ENCODE results near the gene ZNRF4. TPM values are rescaled to one million over a fixed set of nuclear protein-coding genes. Genes with fewer than 3 reads are reported as not detected.

ZNRF4 gene
- total and polyA plus RNA-seq, 7 experiments from 2014 or later = not detected

- peaks cover 0 to 11% (median 0%) of the 10 kb centered on the region in 11 donors for H3K9me3 Mint-ChIP-seq
- intact Hi-C loops (cut with micrococcal nuclease) = no loop called here
- CTCF ChIA-PET = no interaction called here
These were observed 1.6 kb downstream of the ZNRF4 start for GRCh38 chr19:5456841-5457200.

GRCh38 chr19:5457709-5458108 is 2.5 kb downstream of the ZNRF4 start:
- no peak for ATAC-seq
- Mint-ChIP-seq H3K27ac (no peak overlapping the region), H3K9me3 (peaks cover 0 to 15% (median 2%) of the 10 kb centered on the region in 11 donors), H3K36me3 (no peaks in the 10 kb centered on the region), H3K4me3 (no peak overlapping the region), H3K27me3 (peaks cover 0 to 23% (median 0%) of the 10 kb centered on the region in 5 donors), H3K4me1 (no peaks in the 10 kb centered on the region)
- H3K4me3 ChIP-seq (ENCODE audit: low read length) = no peak overlapping the region
- H3K27me3 ChIP-seq (ENCODE audit: control insufficient read depth in 2 of 2, insufficient read depth in 2 of 2, low read length in 2 of 2) = no peaks in the 10 kb centered on the region
- H3K4me1 ChIP-seq (ENCODE audit: control insufficient read depth in 2 of 2, insufficient read depth in 2 of 2, low read length in 2 of 2) = no peaks in the 10 kb centered on the region
- CTCF ChIA-PET = no interaction called here
- H3K9me3 ChIP-seq (ENCODE audit: control insufficient read depth in 2 of 3, low read length in 3 of 3) = peaks cover 0 to 7% (median 0%) of the 10 kb centered on the region in 3 experiments
- no peaks in the 10 kb centered on the region for H3K36me3 ChIP-seq (ENCODE audit: control insufficient read depth in 2 of 3, insufficient read depth in 3 of 3, low read length in 3 of 3)
- no peak overlapping the region for H3K27ac ChIP-seq (ENCODE audit: low read depth, low read length)
- DNase-seq = no peak
- POLR2A ChIA-PET = interaction anchor here (0.6 kb wide), 1 partner anchor 10 kb away, joined by 3 read pairs; no protein-coding TSS in a partner anchor
- intact Hi-C loops (cut with micrococcal nuclease) = no loop called here

More at GRCh38 chr19:5456841-5457200, 1.6 kb downstream of the ZNRF4 start:
- Histone ChIP-seq H3K4me3 (ENCODE audit: low read length) (no peak overlapping the region), H3K27ac (ENCODE audit: low read depth, low read length) (no peak overlapping the region), H3K9me3 (ENCODE audit: control insufficient read depth in 2 of 3, low read length in 3 of 3) (peaks cover 0 to 7% (median 0%) of the 10 kb centered on the region in 3 experiments), H3K4me1 (ENCODE audit: control insufficient read depth in 2 of 2, insufficient read depth in 2 of 2, low read length in 2 of 2) (no peaks in the 10 kb centered on the region), H3K36me3 (ENCODE audit: control insufficient read depth in 2 of 3, insufficient read depth in 3 of 3, low read length in 3 of 3) (no peaks in the 10 kb centered on the region), H3K27me3 (ENCODE audit: control insufficient read depth in 2 of 2, insufficient read depth in 2 of 2, low read length in 2 of 2) (no peaks in the 10 kb centered on the region)
- H3K4me3 Mint-ChIP-seq = no peak overlapping the region
- peaks cover 0 to 23% (median 0%) of the 10 kb centered on the region in 5 donors for H3K27me3 Mint-ChIP-seq
- H3K36me3 Mint-ChIP-seq = no peaks in the 10 kb centered on the region
- H3K4me1 Mint-ChIP-seq = no peaks in the 10 kb centered on the region
- no peak overlapping the region for H3K27ac Mint-ChIP-seq
- POLR2A ChIA-PET = no interaction called here
- ATAC-seq (no peak), DNase-seq (no peak)

GRCh38 chr19:5458420-5458819 is 3.2 kb downstream of the ZNRF4 start:
- H3K4me3 ChIP-seq (ENCODE audit: low read length) = no peak overlapping the region
- no peaks in the 10 kb centered on the region for H3K27me3 ChIP-seq (ENCODE audit: control insufficient read depth in 2 of 2, insufficient read depth in 2 of 2, low read length in 2 of 2)
- no peaks in the 10 kb centered on the region for H3K4me1 ChIP-seq (ENCODE audit: control insufficient read depth in 2 of 2, insufficient read depth in 2 of 2, low read length in 2 of 2)
- ATAC-seq = no peak
- peaks cover 0 to 1% (median 0%) of the 10 kb centered on the region in 3 experiments for H3K9me3 ChIP-seq (ENCODE audit: control insufficient read depth in 2 of 3, low read length in 3 of 3)
- ChIA-PET CTCF (no interaction called here), POLR2A (no interaction called here)
- H3K36me3 Mint-ChIP-seq = peaks cover 0 to 3% (median 0%) of the 10 kb centered on the region in 5 donors
- no peak overlapping the region for H3K4me3 Mint-ChIP-seq
- intact Hi-C loops (cut with micrococcal nuclease) = no loop called here
- DNase-seq = no peak
- peaks cover 0 to 31% (median 0%) of the 10 kb centered on the region in 5 donors for H3K27me3 Mint-ChIP-seq
- H3K27ac Mint-ChIP-seq = no peak overlapping the region
- no peaks in the 10 kb centered on the region for H3K36me3 ChIP-seq (ENCODE audit: control insufficient read depth in 2 of 3, insufficient read depth in 3 of 3, low read length in 3 of 3)
- H3K4me1 Mint-ChIP-seq = no peaks in the 10 kb centered on the region
- H3K9me3 Mint-ChIP-seq = peaks cover 0 to 17% (median 5%) of the 10 kb centered on the region in 11 donors
- no peak overlapping the region for H3K27ac ChIP-seq (ENCODE audit: low read depth, low read length)

GRCh38 chr19:5459360-5459759 is 4.1 kb downstream of the ZNRF4 start:
- Histone ChIP-seq H3K4me1 (ENCODE audit: control insufficient read depth in 2 of 2, insufficient read depth in 2 of 2, low read length in 2 of 2) (no peaks in the 10 kb centered on the region), H3K27me3 (ENCODE audit: control insufficient read depth in 2 of 2, insufficient read depth in 2 of 2, low read length in 2 of 2) (no peaks in the 10 kb centered on the region), H3K4me3 (ENCODE audit: low read length) (no peak overlapping the region), H3K9me3 (ENCODE audit: control insufficient read depth in 2 of 3, low read length in 3 of 3) (no peaks in the 10 kb centered on the region), H3K27ac (ENCODE audit: low read depth, low read length) (no peak overlapping the region), H3K36me3 (ENCODE audit: control insufficient read depth in 2 of 3, insufficient read depth in 3 of 3, low read length in 3 of 3) (no peaks in the 10 kb centered on the region)
- no peak for DNase-seq
- H3K4me3 Mint-ChIP-seq = no peak overlapping the region
- peaks cover 0 to 32% (median 6%) of the 10 kb centered on the region in 5 donors for H3K27me3 Mint-ChIP-seq
- CTCF ChIA-PET = no interaction called here
- no peaks in the 10 kb centered on the region for H3K4me1 Mint-ChIP-seq
- intact Hi-C loops (cut with micrococcal nuclease) = no loop called here
- H3K27ac Mint-ChIP-seq = no peak overlapping the region
- POLR2A ChIA-PET = no interaction called here
- peaks cover 0 to 18% (median 5%) of the 10 kb centered on the region in 11 donors for H3K9me3 Mint-ChIP-seq
- no peak for ATAC-seq
- H3K36me3 Mint-ChIP-seq = peaks cover 0 to 3% (median 0%) of the 10 kb centered on the region in 5 donors

GRCh38 chr19:5460748-5461147 is 5.5 kb downstream of the ZNRF4 start:
- CTCF ChIA-PET = no interaction called here

DNA sequence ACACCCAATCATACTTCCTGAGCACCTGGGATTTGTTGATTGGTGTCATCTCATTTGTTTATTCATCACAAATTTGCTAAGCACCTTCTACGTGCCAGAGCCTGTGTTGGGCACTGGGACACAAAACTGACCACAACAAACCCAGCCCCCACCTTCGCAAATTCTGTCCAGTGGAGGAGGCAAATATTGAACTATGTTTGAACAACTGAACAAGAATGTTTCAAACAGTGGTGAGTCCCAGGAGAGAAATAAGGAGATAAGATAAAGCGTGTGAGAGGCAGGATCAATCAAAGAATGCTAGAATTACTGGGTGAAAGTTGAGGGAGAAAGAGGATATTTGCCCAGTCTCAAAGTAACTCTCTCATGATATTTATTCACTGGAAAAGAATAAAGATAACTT is 8.7 kb downstream of the ZNRF4 start:
- intact Hi-C loops (cut with micrococcal nuclease) = no loop called here
- Mint-ChIP-seq H3K4me3 (no peak overlapping the region), H3K9me3 (peaks cover 0 to 18% (median 5%) of the 10 kb centered on the region in 11 donors), H3K36me3 (peaks cover 0 to 3% (median 0%) of the 10 kb centered on the region in 5 donors), H3K27me3 (peaks cover 0 to 33% (median 16%) of the 10 kb centered on the region in 5 donors), H3K27ac (no peak overlapping the region), H3K4me1 (no peaks in the 10 kb centered on the region)
- H3K36me3 ChIP-seq (ENCODE audit: control insufficient read depth in 2 of 3, insufficient read depth in 3 of 3, low read length in 3 of 3) = no peaks in the 10 kb centered on the region
- H3K27ac ChIP-seq (ENCODE audit: low read depth, low read length) = no peak overlapping the region
- H3K4me1 ChIP-seq (ENCODE audit: control insufficient read depth in 2 of 2, insufficient read depth in 2 of 2, low read length in 2 of 2) = no peaks in the 10 kb centered on the region
- no peak overlapping the region for H3K4me3 ChIP-seq (ENCODE audit: low read length)
- H3K9me3 ChIP-seq (ENCODE audit: control insufficient read depth in 2 of 3, low read length in 3 of 3) = no peaks in the 10 kb centered on the region
- POLR2A ChIA-PET = no interaction called here
- CTCF ChIA-PET = no interaction called here
- H3K27me3 ChIP-seq (ENCODE audit: control insufficient read depth in 2 of 2, insufficient read depth in 2 of 2, low read length in 2 of 2) = no peaks in the 10 kb centered on the region
- DNase-seq = no peak
- no peak for ATAC-seq

More at GRCh38 chr19:5460748-5461147, 5.5 kb downstream of the ZNRF4 start:
- no peak overlapping the region for H3K4me3 Mint-ChIP-seq
- no peak for DNase-seq
- no peak overlapping the region for H3K27ac Mint-ChIP-seq
- Histone ChIP-seq H3K9me3 (ENCODE audit: control insufficient read depth in 2 of 3, low read length in 3 of 3) (no peaks in the 10 kb centered on the region), H3K36me3 (ENCODE audit: control insufficient read depth in 2 of 3, insufficient read depth in 3 of 3, low read length in 3 of 3) (no peaks in the 10 kb centered on the region), H3K4me1 (ENCODE audit: control insufficient read depth in 2 of 2, insufficient read depth in 2 of 2, low read length in 2 of 2) (no peaks in the 10 kb centered on the region), H3K4me3 (ENCODE audit: low read length) (no peak overlapping the region), H3K27ac (ENCODE audit: low read depth, low read length) (no peak overlapping the region), H3K27me3 (ENCODE audit: control insufficient read depth in 2 of 2, insufficient read depth in 2 of 2, low read length in 2 of 2) (no peaks in the 10 kb centered on the region)
- no peaks in the 10 kb centered on the region for H3K4me1 Mint-ChIP-seq
- ATAC-seq = no peak
- peaks cover 0 to 32% (median 12%) of the 10 kb centered on the region in 5 donors for H3K27me3 Mint-ChIP-seq
- POLR2A ChIA-PET = no interaction called here
- peaks cover 0 to 3% (median 0%) of the 10 kb centered on the region in 5 donors for H3K36me3 Mint-ChIP-seq
- intact Hi-C loops (cut with micrococcal nuclease) = no loop called here
- peaks cover 0 to 18% (median 5%) of the 10 kb centered on the region in 11 donors for H3K9me3 Mint-ChIP-seq

- Mint-ChIP-seq H3K27ac (no peak overlapping the region), H3K27me3 (peaks cover 0 to 33% (median 16%) of the 10 kb centered on the region in 5 donors), H3K4me1 (no peaks in the 10 kb centered on the region), H3K9me3 (peaks cover 0 to 11% (median 4%) of the 10 kb centered on the region in 11 donors), H3K4me3 (no peak overlapping the region), H3K36me3 (peaks cover 0 to 3% (median 0%) of the 10 kb centered on the region in 5 donors)
- no peak overlapping the region for H3K4me3 ChIP-seq (ENCODE audit: low read length)
- H3K9me3 ChIP-seq (ENCODE audit: control insufficient read depth in 2 of 3, low read length in 3 of 3) = no peaks in the 10 kb centered on the region
- ChIA-PET CTCF (no interaction called here), POLR2A (no interaction called here)
- no peak for DNase-seq
- no peak for ATAC-seq
- intact Hi-C loops (cut with micrococcal nuclease) = no loop called here
- no peak overlapping the region for H3K27ac ChIP-seq (ENCODE audit: low read depth, low read length)
- no peaks in the 10 kb centered on the region for H3K4me1 ChIP-seq (ENCODE audit: control insufficient read depth in 2 of 2, insufficient read depth in 2 of 2, low read length in 2 of 2)
- no peaks in the 10 kb centered on the region for H3K36me3 ChIP-seq (ENCODE audit: control insufficient read depth in 2 of 3, insufficient read depth in 3 of 3, low read length in 3 of 3)
- H3K27me3 ChIP-seq (ENCODE audit: control insufficient read depth in 2 of 2, insufficient read depth in 2 of 2, low read length in 2 of 2) = no peaks in the 10 kb centered on the region
These were observed 10.9 kb downstream of the ZNRF4 start for GRCh38 chr19:5466072-5466471.

Data from naive thymus-derived CD4-positive, alpha-beta T cell (primary cell).